DOHH2 (cell line): Measurements from ENCODE around the gene ZBTB7C.

Experiments used
- H3F3A ChIP-seq: fragments of 200-600 bp; sonication (generic), shearing (Covaris generic); 2 replicates; pipeline ENCODE4 v1.6.0; 2016; ENCODE audit warnings: antibody characterized with exemption, mild to moderate bottlenecking; ENCODE audit not compliant: control insufficient read depth, insufficient read depth
- H3K27ac ChIP-seq: fragments of 200-600 bp; sonication (generic); 2 replicates; pipeline ENCODE4 v1.5.1; 2014; ENCODE audit warnings: low read depth, mild to moderate bottlenecking, low read length, moderate library complexity
- H3K27me3 ChIP-seq: fragments of 200-600 bp; sonication (generic); 2 replicates; pipeline ENCODE4 v1.6.1; 2014; ENCODE audit warnings: mild to moderate bottlenecking, low read length, mixed read lengths; ENCODE audit not compliant: control insufficient read depth
- H3K36me3 ChIP-seq: fragments of 200-600 bp; sonication (generic); 2 replicates; pipeline ENCODE4 v1.6.1; 2014; ENCODE audit warnings: mild to moderate bottlenecking, low read length, moderate library complexity, mixed read lengths; ENCODE audit not compliant: control insufficient read depth
- H3K4me1 ChIP-seq: fragments of 200-600 bp; sonication (generic); 2 replicates; pipeline ENCODE4 v1.6.1; 2014; ENCODE audit warnings: mild to moderate bottlenecking, low read length, mixed read lengths; ENCODE audit not compliant: control insufficient read depth
- H3K4me2 ChIP-seq: fragments of 200-600 bp; sonication (generic); 2 replicates; pipeline ENCODE4 v1.6.0; 2014; ENCODE audit warnings: mild to moderate bottlenecking, low read length, moderate library complexity
- H3K4me3 ChIP-seq: fragments of 200-600 bp; sonication (generic); 2 replicates; pipeline ENCODE4 v1.5.1; 2014; ENCODE audit warnings: mild to moderate bottlenecking, low read length, mixed read lengths
- H3K79me2 ChIP-seq: fragments of 200-600 bp; sonication (generic); 2 replicates; pipeline ENCODE4 v1.6.1; 2014; ENCODE audit warnings: mild to moderate bottlenecking, low read length, mixed read lengths; ENCODE audit not compliant: control insufficient read depth
- H3K9me2 ChIP-seq: fragments of 200-600 bp; sonication (generic); replicated peaks from 2 replicates; pipeline ENCODE4 v1.6.1; 2014; ENCODE audit warnings: mild to moderate bottlenecking, low read length, mixed read lengths; ENCODE audit not compliant: control insufficient read depth
- H3K9me3 ChIP-seq: fragments of 200-600 bp; sonication (generic); 2 replicates; pipeline ENCODE4 v1.6.1; 2014; ENCODE audit warnings: antibody characterized with exemption, low read length, mixed read lengths; ENCODE audit not compliant: control insufficient read depth, insufficient read depth
- H4K20me1 ChIP-seq: fragments of 200-600 bp; sonication (generic); 2 replicates; pipeline ENCODE4 v1.6.0; 2014; ENCODE audit warnings: low read depth, mild to moderate bottlenecking, antibody characterized with exemption, low read length, moderate library complexity; ENCODE audit not compliant: control insufficient read depth, insufficient read depth
- CTCF ChIP-seq: fragments of 200-600 bp; sonication (generic); IDR thresholded peaks from one replicate; pipeline ENCODE4 v1.5.1; 2014; ENCODE audit warnings: antibody characterized with exemption, mild to moderate bottlenecking, low read depth, low read length; ENCODE audit not compliant: poor library complexity, severe bottlenecking
- EZH2phosphoT487 ChIP-seq: fragments of 200-600 bp; sonication (generic); IDR thresholded peaks from 2 replicates; pipeline ENCODE4 v1.6.1; 2017; ENCODE audit warnings: borderline replicate concordance, mild to moderate bottlenecking, antibody characterized with exemption, low read length, moderate library complexity, mixed read lengths

The ZBTB7C gene

GRCh38 chr18:48151421-48152065, 257.6 kb downstream of the ZBTB7C start:
- Histone ChIP-seq H3K4me2 (no peak overlapping the region), H4K20me1 (no peaks in the 10 kb centered on the region), H3K4me1 (no peaks in the 10 kb centered on the region), H3K27ac (no peak overlapping the region), H3K27me3 (no peaks in the 10 kb centered on the region; the same call in 1 of the 2 replicates), H3K9me2 (no peaks in the 10 kb centered on the region), H3K36me3 (no peaks in the 10 kb centered on the region), H3F3A (no peaks in the 10 kb centered on the region), H3K9me3 (no peaks in the 10 kb centered on the region), H3K79me2 (no peaks in the 10 kb centered on the region), H3K4me3 (no peak overlapping the region)
- TF ChIP-seq EZH2phosphoT487 (no peak), CTCF (no peak)

- no peaks in the 10 kb centered on the region for H3K4me1 ChIP-seq
- no peaks in the 10 kb centered on the region; the same call in 1 of the 2 replicates for H3K27me3 ChIP-seq
- H4K20me1 ChIP-seq, result no peaks in the 10 kb centered on the region
- TF ChIP-seq CTCF (no peak), EZH2phosphoT487 (no peak)
- H3K9me2 ChIP-seq, result no peaks in the 10 kb centered on the region
- no peak overlapping the region for H3K27ac ChIP-seq
- H3K9me3 ChIP-seq, result no peaks in the 10 kb centered on the region
- H3K4me3 ChIP-seq, result no peak overlapping the region
- H3K4me2 ChIP-seq, result no peak overlapping the region
- no peaks in the 10 kb centered on the region for H3F3A ChIP-seq
- no peaks in the 10 kb centered on the region for H3K79me2 ChIP-seq
- no peaks in the 10 kb centered on the region for H3K36me3 ChIP-seq
These were observed 260.0 kb downstream of the ZBTB7C start for GRCh38 chr18:48149020-48149685.

- H3F3A ChIP-seq, result no peaks in the 10 kb centered on the region
- H3K4me1 ChIP-seq, result 0 out of 2 replicates have a peak, but pooled peaks cover 3% of the 10 kb centered on the region
- H3K4me3 ChIP-seq, result no peak overlapping the region
- H3K36me3 ChIP-seq, result no peaks in the 10 kb centered on the region
- no peaks in the 10 kb centered on the region for H4K20me1 ChIP-seq
- TF ChIP-seq CTCF (no peak), EZH2phosphoT487 (no peak)
- no peaks in the 10 kb centered on the region for H3K9me2 ChIP-seq
- no peak overlapping the region for H3K27ac ChIP-seq
- H3K9me3 ChIP-seq, result no peaks in the 10 kb centered on the region
- no peaks in the 10 kb centered on the region for H3K79me2 ChIP-seq
- H3K4me2 ChIP-seq, result no peak overlapping the region
- H3K27me3 ChIP-seq, result no peaks in the 10 kb centered on the region
These were observed 266.2 kb downstream of the ZBTB7C start for GRCh38 chr18:48142994-48143393.
